GM12873 (cell line): ENCODE results near the gene EMCN.

ENCODE experiments used
- TF ChIP-seq, protein P1 (sequence below): IDR thresholded peaks from 2 replicates; pipeline ENCODE4 v1.5.1; 2012; ENCODE audit warnings: low read depth, mild to moderate bottlenecking, moderate library complexity, low read length, control low read depth; ENCODE audit not compliant: insufficient read depth; ENCODE audit errors: missing control alignments

Gene EMCN

DNA sequence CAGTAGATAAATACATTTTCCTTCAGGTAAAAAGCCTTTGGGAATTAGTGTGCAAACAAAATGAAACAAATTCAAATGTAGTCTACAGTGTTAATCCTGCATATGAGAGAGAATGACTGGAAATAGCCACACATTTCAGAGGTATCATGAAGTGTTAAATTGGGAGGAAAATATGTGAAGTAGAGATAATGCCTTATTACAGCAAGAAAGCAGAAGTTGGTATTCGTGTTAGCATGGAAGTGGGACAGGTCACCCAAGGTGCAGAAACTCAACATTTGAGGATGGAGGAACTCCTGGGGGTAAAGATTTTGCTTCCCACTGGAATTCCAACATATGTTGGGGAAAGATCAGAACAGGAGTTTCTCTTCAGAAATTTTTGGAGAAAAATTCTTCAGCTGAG lies 51.3 kb downstream of the EMCN start:
- TF ChIP-seq, protein P1, sequence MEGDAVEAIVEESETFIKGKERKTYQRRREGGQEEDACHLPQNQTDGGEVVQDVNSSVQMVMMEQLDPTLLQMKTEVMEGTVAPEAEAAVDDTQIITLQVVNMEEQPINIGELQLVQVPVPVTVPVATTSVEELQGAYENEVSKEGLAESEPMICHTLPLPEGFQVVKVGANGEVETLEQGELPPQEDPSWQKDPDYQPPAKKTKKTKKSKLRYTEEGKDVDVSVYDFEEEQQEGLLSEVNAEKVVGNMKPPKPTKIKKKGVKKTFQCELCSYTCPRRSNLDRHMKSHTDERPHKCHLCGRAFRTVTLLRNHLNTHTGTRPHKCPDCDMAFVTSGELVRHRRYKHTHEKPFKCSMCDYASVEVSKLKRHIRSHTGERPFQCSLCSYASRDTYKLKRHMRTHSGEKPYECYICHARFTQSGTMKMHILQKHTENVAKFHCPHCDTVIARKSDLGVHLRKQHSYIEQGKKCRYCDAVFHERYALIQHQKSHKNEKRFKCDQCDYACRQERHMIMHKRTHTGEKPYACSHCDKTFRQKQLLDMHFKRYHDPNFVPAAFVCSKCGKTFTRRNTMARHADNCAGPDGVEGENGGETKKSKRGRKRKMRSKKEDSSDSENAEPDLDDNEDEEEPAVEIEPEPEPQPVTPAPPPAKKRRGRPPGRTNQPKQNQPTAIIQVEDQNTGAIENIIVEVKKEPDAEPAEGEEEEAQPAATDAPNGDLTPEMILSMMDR = no peak

DNA sequence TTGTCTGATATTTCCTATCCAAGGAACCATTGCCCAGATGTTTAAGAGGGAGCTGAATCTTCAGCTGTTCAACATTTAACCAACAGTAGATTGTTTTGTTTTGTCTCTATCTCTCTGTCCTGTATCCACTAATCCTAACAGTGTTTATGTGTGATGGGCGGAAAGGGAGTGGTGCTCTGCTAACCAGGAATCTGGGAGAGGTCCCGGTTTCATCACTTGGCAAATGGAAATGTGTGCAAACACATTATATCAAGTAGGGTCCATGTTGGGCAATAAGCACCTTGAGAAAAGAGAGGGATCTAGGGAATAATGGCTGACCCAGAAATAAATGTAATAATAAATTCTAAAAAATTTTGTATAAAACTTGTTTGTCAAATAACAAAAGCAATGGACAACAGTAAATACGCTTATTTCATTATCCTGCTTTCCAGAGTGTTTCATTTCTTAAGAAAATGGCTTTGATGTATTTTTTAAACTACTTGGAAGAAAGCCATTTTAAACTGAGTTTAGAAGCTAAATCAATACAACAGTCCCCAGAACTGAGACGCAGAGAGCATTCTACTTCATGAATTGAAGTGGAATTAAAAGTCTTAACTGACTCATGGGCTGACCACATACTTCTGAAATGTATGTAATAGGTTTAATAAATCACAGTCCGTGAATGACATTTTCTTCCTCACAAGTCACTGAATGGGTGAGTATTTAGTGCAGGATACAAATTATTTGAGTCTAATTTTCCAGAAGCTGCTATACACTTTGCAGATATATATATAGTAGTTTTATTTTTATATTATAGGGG lies 55.8 kb downstream of the EMCN start:
- TF ChIP-seq, protein P1 = no peak

DNA sequence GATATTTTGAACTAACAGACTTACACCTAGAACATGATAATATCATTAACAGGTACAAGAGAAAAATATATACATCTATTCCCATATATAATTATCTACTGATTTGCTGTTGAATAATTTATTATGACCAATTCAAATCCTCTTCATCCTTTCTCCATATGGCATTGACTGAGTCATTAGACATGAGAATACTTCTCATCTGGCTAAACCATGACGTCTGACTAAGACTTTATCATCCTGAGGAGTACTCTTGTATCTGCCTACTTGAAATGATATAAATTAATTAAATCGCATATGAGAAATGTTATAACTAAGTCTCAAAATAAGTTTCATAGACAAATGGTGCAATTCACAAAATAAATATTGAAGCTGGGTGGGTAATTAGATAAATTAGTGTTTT lies 67.4 kb downstream of the EMCN start:
- TF ChIP-seq, protein P1 = no peak

DNA sequence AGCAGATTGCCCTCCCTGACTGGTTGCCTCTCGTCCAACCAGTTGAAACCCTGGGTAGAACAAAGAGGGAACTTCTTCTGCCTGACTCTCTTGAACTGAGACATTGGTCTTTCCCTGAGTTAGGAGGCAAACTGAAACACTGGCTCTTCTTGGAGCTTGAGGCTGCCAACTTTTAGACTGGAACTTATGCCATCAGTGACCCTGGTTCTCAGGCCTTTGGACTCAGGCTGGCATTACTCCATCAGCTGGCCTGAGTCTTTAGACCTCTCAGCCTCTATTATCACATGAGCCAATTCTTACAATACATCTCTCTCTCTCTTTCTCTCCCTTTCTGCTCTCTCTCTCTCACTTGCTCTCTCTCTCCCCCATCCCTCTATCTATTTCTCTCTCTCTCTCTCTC lies 86.4 kb downstream of the EMCN start:
- TF ChIP-seq, protein P1 = no peak

DNA sequence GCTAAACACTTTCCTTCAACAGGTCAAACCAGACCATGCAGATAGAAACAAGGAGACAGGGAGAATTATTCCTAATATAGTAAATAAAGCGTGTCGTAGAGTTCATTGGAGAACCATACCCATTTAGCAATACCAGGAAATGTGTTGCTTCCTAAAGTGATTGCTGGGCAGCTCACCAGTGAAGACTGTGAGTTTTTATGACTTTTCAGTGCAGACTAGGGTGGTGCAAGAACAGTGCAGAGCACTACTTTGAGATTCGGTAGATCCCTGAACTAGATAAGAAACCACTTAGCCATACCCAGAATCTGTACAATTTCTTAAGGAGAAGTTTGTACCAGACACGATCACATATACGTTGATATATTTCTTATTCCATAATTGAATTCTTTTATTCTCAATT lies 87.4 kb downstream of the EMCN start:
- TF ChIP-seq, protein P1 = no peak

DNA sequence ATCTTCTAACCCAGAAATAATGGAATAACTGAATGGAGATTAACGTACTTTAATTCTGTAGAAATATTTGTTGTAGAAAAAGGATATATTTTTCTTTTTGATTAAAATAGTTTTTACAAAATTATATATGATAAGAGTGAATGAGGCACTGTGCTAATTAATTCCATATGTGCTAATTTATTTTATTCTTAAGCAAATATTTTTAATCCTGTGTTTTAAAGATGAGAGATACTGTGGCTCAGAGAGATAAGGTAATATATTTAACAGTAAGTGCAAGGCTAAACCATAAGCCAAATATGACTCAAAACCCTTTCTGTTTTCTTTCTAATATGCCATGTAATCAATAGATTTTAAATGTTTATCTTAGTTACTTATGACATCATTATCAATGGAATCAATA lies 88.2 kb downstream of the EMCN start:
- TF ChIP-seq, protein P1 = no peak

DNA sequence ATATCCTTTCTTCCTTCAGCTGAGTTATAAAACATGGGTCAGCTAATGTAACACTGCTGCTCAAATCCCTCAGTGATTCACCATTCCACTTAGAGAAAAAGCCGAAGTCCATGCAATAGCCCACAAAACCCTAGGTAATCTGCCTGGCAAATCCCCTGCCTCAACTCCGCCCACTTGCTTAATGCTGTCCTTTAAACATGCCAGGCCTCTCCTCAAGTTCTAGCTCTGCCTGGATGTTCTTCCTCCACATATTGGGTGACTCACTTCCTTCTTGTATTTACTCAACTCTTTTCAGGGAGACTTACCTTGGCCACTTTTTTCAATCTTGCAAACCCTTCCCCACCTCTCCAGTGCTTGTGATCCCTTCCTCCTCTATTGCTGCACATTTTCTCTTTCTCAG lies 89.8 kb downstream of the EMCN start:
- TF ChIP-seq, protein P1 = no peak
